Testis (tissue), 3 donors: ENCODE measurements around the gene AMER1. TPM values are rescaled to one million over a fixed set of nuclear protein-coding genes. Genes with fewer than 3 reads are reported as not detected.

Experiments
- DNase-seq: peaks from one replicate; pipeline ENCODE4 v3.0.0-alpha.2; 2019
- H3K27ac ChIP-seq, 2 donors: fragments of 200-600 bp; sonication (generic); one replicate each; pipeline ENCODE4 v1.5.1; 2019
- H3K27me3 ChIP-seq: fragments of 200-600 bp; sonication (generic); one replicate; pipeline ENCODE4 v1.5.1; 2019
- H3K36me3 ChIP-seq: fragments of 200-600 bp; sonication (generic); one replicate; pipeline ENCODE4 v1.5.1; 2017; ENCODE audit warnings: low read depth; ENCODE audit errors: missing control alignments
- H3K4me1 ChIP-seq: fragments of 200-600 bp; sonication (generic); one replicate; pipeline ENCODE4 v1.5.1; 2019
- H3K4me3 ChIP-seq, 2 donors: fragments of 200-600 bp; sonication (generic); one replicate each; pipeline ENCODE4 v1.5.1; 2017 to 2019
- H3K9me3 ChIP-seq: fragments of 200-600 bp; sonication (generic); one replicate; pipeline ENCODE4 v1.5.1; 2017
- CTCF ChIP-seq, 3 experiments: fragments of 450-650 bp in 2 of 3; fragments of 200-600 bp in 1 of 3; sonication (generic) in 1 of 3; IDR thresholded peaks; one replicate each; pipeline ENCODE4 v1.5.1; 2016 to 2019; ENCODE audit warnings: antibody characterized with exemption in 3 of 3, mild to moderate bottlenecking in 2 of 3, moderate library complexity in 1 of 3
- POLR2A ChIP-seq: fragments of 450-650 bp; IDR thresholded peaks from one replicate; pipeline ENCODE4 v1.6.1; 2017; ENCODE audit warnings: antibody characterized with exemption, mild to moderate bottlenecking, moderate library complexity
- WGBS, 2 donors: methylation state at CpG; one replicate each; pipeline ENCODE4 v1.1.5; 2018; 5-methylcytosine and 5-hydroxymethylcytosine counted together
- intact Hi-C: fragments of 100-400 bp; cut with DNase I; formaldehyde crosslinking; loops from one replicate; pipeline ENCODE4 v1.15.1; 2023; ENCODE audit warnings: low total_unique reads
- polyA plus RNA-seq: library from polyadenylated mRNA; stranded (reverse); fragments of 350-450 nt; fragmentation: Illumina TruSeq; extraction: RNeasy Lipid Tissue Mini Kit (QIAGEN cat#74804); gene quantifications from one replicate; pipeline ENCODE4 v1.2.3, GENCODE V29; 2014; ENCODE audit warnings: low read depth, low replicate concordance; ENCODE audit not compliant: insufficient read depth
- total RNA-seq, 2 donors: library from RNA; depleted of rRNA; stranded (reverse); fragments of >200 nt; gene quantifications; one replicate each; pipeline ENCODE4 v1.2.3, GENCODE V29; 2016

Gene AMER1
- total and polyA plus RNA-seq, 3 donors from 2014 or later = 1.5 to 3.8 (median 3.2) TPM

GRCh38 chrX:64192040-64192439 lies 13.5 kb downstream of the AMER1 start:
- H3K9me3 ChIP-seq = no peaks in the 10 kb centered on the region
- no peak for DNase-seq
- H3K4me3 ChIP-seq = no peak overlapping the region
- no peaks in the 10 kb centered on the region for H3K27me3 ChIP-seq
- no peaks in the 10 kb centered on the region for H3K36me3 ChIP-seq
- intact Hi-C loops = no loop called here
- TF ChIP-seq POLR2A = no peak
- no peak for TF ChIP-seq CTCF (IDR thresholded peaks at IDR 0.05)
- WGBS, 2 donors = 94 to 100% methylated on average over 3 of the region's 3 CpGs
- H3K27ac ChIP-seq = no peak overlapping the region
- H3K4me1 ChIP-seq = no peaks in the 10 kb centered on the region

GRCh38 chrX:64191281-64192010 lies 14.1 kb downstream of the AMER1 start:
- no peaks in the 10 kb centered on the region for H3K4me1 ChIP-seq
- no peak overlapping the region for H3K4me3 ChIP-seq
- H3K9me3 ChIP-seq = no peaks in the 10 kb centered on the region
- TF ChIP-seq POLR2A (no peak), CTCF (IDR thresholded peaks at IDR 0.05) (no peak)
- DNase-seq = no peak
- intact Hi-C loops = no loop called here
- WGBS, 2 donors = 88 to 99% methylated on average over 10 to 16 of the region's 19 CpGs
- no peak overlapping the region for H3K27ac ChIP-seq
- no peaks in the 10 kb centered on the region for H3K36me3 ChIP-seq
- no peaks in the 10 kb centered on the region for H3K27me3 ChIP-seq

GRCh38 chrX:64190136-64190740 lies 15.3 kb downstream of the AMER1 start:
- TF ChIP-seq POLR2A (no peak), CTCF (IDR thresholded peaks at IDR 0.05) (no peak)
- Histone ChIP-seq H3K9me3 (no peaks in the 10 kb centered on the region), H3K4me1 (no peaks in the 10 kb centered on the region), H3K4me3 (no peak overlapping the region), H3K36me3 (no peaks in the 10 kb centered on the region), H3K27ac (no peak overlapping the region), H3K27me3 (no peaks in the 10 kb centered on the region)
- intact Hi-C loops = no loop called here
- WGBS, 2 donors = 70 to 95% methylated on average over 2 to 8 of the region's 10 CpGs
- DNase-seq = no peak

- Histone ChIP-seq H3K9me3 (no peaks in the 10 kb centered on the region), H3K36me3 (no peaks in the 10 kb centered on the region), H3K4me3 (no peak overlapping the region), H3K27ac (no peak overlapping the region), H3K27me3 (no peaks in the 10 kb centered on the region), H3K4me1 (no peaks in the 10 kb centered on the region)
- TF ChIP-seq CTCF (IDR thresholded peaks at IDR 0.05) = no peak
- TF ChIP-seq POLR2A = no peak
- intact Hi-C loops = no loop called here
- WGBS, 2 donors = 92 to 95% methylated on average over 1 to 3 of the region's 3 CpGs
- no peak for DNase-seq
Observed at GRCh38 chrX:64188901-64189300, 16.6 kb downstream of the AMER1 start.

GRCh38 chrX:64187762-64188150 lies 17.8 kb downstream of the AMER1 start:
- no peaks in the 10 kb centered on the region for H3K4me1 ChIP-seq
- H3K36me3 ChIP-seq = no peaks in the 10 kb centered on the region
- H3K27me3 ChIP-seq = no peaks in the 10 kb centered on the region
- H3K4me3 ChIP-seq = no peak overlapping the region
- TF ChIP-seq POLR2A (no peak), CTCF (IDR thresholded peaks at IDR 0.05) (no peak)
- intact Hi-C loops = no loop called here
- no peaks in the 10 kb centered on the region for H3K9me3 ChIP-seq
- no peak overlapping the region for H3K27ac ChIP-seq
- DNase-seq = no peak
